NCI-H1105 treated with DMSO at 0.1 percent for 48 hours (cell line): ENCODE measurements around the gene CYP2A13.
"Not testable (repeated sequence)": the region's sequence is repeated elsewhere in the genome, so short reads cannot be mapped to it uniquely, and the experiment has no call there.

ENCODE experiments used
- DNase-seq: peaks from one replicate; lab custom pipeline; 2025; lab: John Stamatoyannopoulos, UW

CYP2A13 gene

GRCh38 chr19:41088151-41088550 is at the start of gene CYP2A13:
Gene CYP2A13, plus strand, starts transcription at chr19:41088451. Its CDS starts 21 bp downstream, at chr19:41088472.
- no peak for DNase-seq

- DNase-seq = no peak
These were observed 48.4 kb upstream of the CYP2A13 start for GRCh38 chr19:41039806-41040205.

GRCh38 chr19:41045095-41045494 is 43.2 kb upstream of the CYP2A13 start:
- not testable (repeated sequence) for DNase-seq

- no peak for DNase-seq
These were observed 37.8 kb upstream of the CYP2A13 start for GRCh38 chr19:41050426-41050825.

- DNase-seq = not testable (repeated sequence)
These were observed 36.1 kb upstream of the CYP2A13 start for GRCh38 chr19:41052162-41052561.

- DNase-seq = not testable (repeated sequence)
These were observed 34.9 kb upstream of the CYP2A13 start for GRCh38 chr19:41053331-41053730.

- no peak for DNase-seq
These were observed 23.2 kb upstream of the CYP2A13 start for GRCh38 chr19:41064974-41065569.

GRCh38 chr19:41076286-41076685 is 12.0 kb upstream of the CYP2A13 start:
- DNase-seq = no peak

GRCh38 chr19:41083516-41083915 is 4.7 kb upstream of the CYP2A13 start:
- DNase-seq = no peak

GRCh38 chr19:41085748-41086415 is 2.4 kb upstream of the CYP2A13 start:
- no peak for DNase-seq

GRCh38 chr19:41089959-41090358 is 1.7 kb downstream of the CYP2A13 start:
- DNase-seq = no peak

- no peak for DNase-seq
These were observed 7.5 kb downstream of the CYP2A13 start for GRCh38 chr19:41095703-41096102.

- no peak for DNase-seq
These were observed 8.1 kb downstream of the CYP2A13 start for GRCh38 chr19:41096353-41096752.

GRCh38 chr19:41097302-41097701 is 9.1 kb downstream of the CYP2A13 start:
- DNase-seq = no peak

GRCh38 chr19:41098762-41099161 is 10.5 kb downstream of the CYP2A13 start:
- DNase-seq = no peak

GRCh38 chr19:41102210-41102609 is 14.0 kb downstream of the CYP2A13 start:
- not testable (repeated sequence) for DNase-seq

GRCh38 chr19:41106177-41106576 is 17.9 kb downstream of the CYP2A13 start:
- DNase-seq = no peak

- DNase-seq = no peak
These were observed 23.0 kb downstream of the CYP2A13 start for GRCh38 chr19:41111296-41111695.

- DNase-seq = no peak
These were observed 23.6 kb downstream of the CYP2A13 start for GRCh38 chr19:41111750-41112295.

- no peak for DNase-seq
These were observed 24.6 kb downstream of the CYP2A13 start for GRCh38 chr19:41112728-41113290.

GRCh38 chr19:41114132-41114531 is 25.9 kb downstream of the CYP2A13 start, which contains the start of gene CYP2F1:
Gene CYP2F1, plus strand, starts transcription at chr19:41114432. Its CDS starts 1,757 bp downstream, at chr19:41116189.
- no peak for DNase-seq

GRCh38 chr19:41116261-41116660 is 28.0 kb downstream of the CYP2A13 start:
- DNase-seq = no peak
